Endothelial cell of umbilical vein (primary cell): ENCODE results near the gene KIRREL1. TPM values are rescaled to one million over a fixed set of nuclear protein-coding genes. Genes with fewer than 3 reads are reported as not detected.

Experiments
- BruUV-seq: library from RNA; stranded (reverse); fragments of 400-500 nt; replicated peaks from 2 replicates; lab custom pipeline; 2021; lab: Mats Ljungman, UMichigan
- CTCF ChIA-PET: fragments of 300-600, 350-600 bp; sonication (Branson Sonifier 250); formaldehyde crosslinking; loops from one replicate; lab custom pipeline; 2021; ENCODE audit warnings: antibody characterized with exemption, inconsistent platforms; lab: Charles Lee
- POLR2A ChIA-PET: fragments of 300-600, 350-600 bp; sonication (Branson Sonifier 250); formaldehyde crosslinking; loops from one replicate; lab custom pipeline; 2021; ENCODE audit warnings: antibody characterized with exemption, inconsistent platforms; lab: Charles Lee
- DNase-seq: peaks from one replicate; pipeline ENCODE4 v3.0.0-alpha.2; 2011; ENCODE audit warnings: low read depth, low spot score
- FAIRE-seq: peaks from 2 replicates; lab custom pipeline; 2011; peaks lifted over from hg19 to GRCh38; lab: Jason Lieb, UNC
- H2AFZ ChIP-seq: 2 replicates; pipeline ENCODE4 v1.6.0; 2012; ENCODE audit warnings: low read depth, low read length, control low read depth, inconsistent platforms
- H3K27ac ChIP-seq: 2 replicates; pipeline ENCODE4 v1.5.1; 2011; ENCODE audit warnings: low read depth, mild to moderate bottlenecking, control low read depth, low read length, moderate library complexity; ENCODE audit not compliant: insufficient read depth
- H3K27me3 ChIP-seq, 2 experiments: 2 replicates each; pipeline versions ENCODE4 v1.6.0 to v1.6.1; 2011; ENCODE audit warnings: low read length in 2 of 2, mixed read lengths in 1 of 2; ENCODE audit not compliant: control insufficient read depth in 2 of 2, insufficient read depth in 2 of 2
- H3K36me3 ChIP-seq, 2 experiments: 2 replicates in 1 of 2; 3 replicates in 1 of 2; pipeline ENCODE4 v1.5.1; 2011; ENCODE audit warnings: low read length in 2 of 2, mild to moderate bottlenecking in 1 of 2, moderate library complexity in 1 of 2; ENCODE audit not compliant: control insufficient read depth in 2 of 2, insufficient read depth in 2 of 2; ENCODE audit errors: extremely low read depth in 1 of 2
- H3K4me1 ChIP-seq: 3 replicates; pipeline ENCODE4 v1.5.1; 2011; ENCODE audit warnings: mild to moderate bottlenecking, low read length; ENCODE audit not compliant: control insufficient read depth, insufficient read depth; ENCODE audit errors: extremely low read depth
- H3K4me2 ChIP-seq: 2 replicates; pipeline ENCODE4 v1.6.1; 2011; ENCODE audit warnings: low read length, control low read depth, mixed read lengths; ENCODE audit not compliant: insufficient read depth
- H3K4me3 ChIP-seq, 3 experiments: fragments of 200-600 bp in 1 of 3; sonication (generic), shearing (Covaris generic) in 1 of 3; replicated peaks in 1 of 3; 2 replicates each; pipeline ENCODE4 v1.5.1; 2011 to 2016; ENCODE audit warnings: control low read depth in 3 of 3, low read length in 3 of 3, mild to moderate bottlenecking in 2 of 3, inconsistent platforms in 1 of 3, low read depth in 1 of 3, moderate library complexity in 1 of 3; ENCODE audit not compliant: insufficient read depth in 1 of 3
- H3K79me2 ChIP-seq: 2 replicates; pipeline ENCODE4 v1.6.0; 2012; ENCODE audit warnings: low read length, inconsistent platforms; ENCODE audit not compliant: control insufficient read depth, insufficient read depth
- H3K9ac ChIP-seq: replicated peaks from 2 replicates; pipeline ENCODE3; 2011; ENCODE audit warnings: low read length, control low read depth; ENCODE audit not compliant: insufficient read depth; ENCODE audit errors: extremely low read depth
- H3K9me1 ChIP-seq: replicated peaks from 3 replicates; pipeline ENCODE4 v1.6.0; 2011; ENCODE audit warnings: mild to moderate bottlenecking, low read length; ENCODE audit not compliant: control insufficient read depth, insufficient read depth; ENCODE audit errors: extremely low read depth
- H3K9me3 ChIP-seq: replicated peaks from 2 replicates; pipeline ENCODE4 v1.5.1; 2012; ENCODE audit warnings: low read length, inconsistent platforms; ENCODE audit not compliant: control insufficient read depth, insufficient read depth
- H4K20me1 ChIP-seq: replicated peaks from 2 replicates; pipeline ENCODE3; 2011; ENCODE audit warnings: mild to moderate bottlenecking, low read length; ENCODE audit not compliant: control insufficient read depth, insufficient read depth; ENCODE audit errors: extremely low read depth
- EZH2 ChIP-seq: IDR thresholded peaks from 2 replicates; pipeline ENCODE4 v1.6.1; 2012; ENCODE audit warnings: borderline replicate concordance, low read depth, mild to moderate bottlenecking, moderate library complexity, low read length, inconsistent platforms; ENCODE audit not compliant: severe bottlenecking
- FOS ChIP-seq: IDR thresholded peaks from 2 replicates; pipeline ENCODE4 v1.6.1; 2011; ENCODE audit warnings: mild to moderate bottlenecking, low read length, moderate library complexity, borderline replicate concordance; ENCODE audit not compliant: insufficient read depth
- GATA2 ChIP-seq: IDR thresholded peaks from 2 replicates; pipeline ENCODE4 v1.7.0; 2011; ENCODE audit warnings: low read depth, mild to moderate bottlenecking, moderate library complexity, mixed read lengths, low read length; ENCODE audit not compliant: insufficient read length, insufficient read depth
- JUN ChIP-seq: IDR thresholded peaks from 2 replicates; pipeline ENCODE4 v1.6.1; 2011; ENCODE audit warnings: borderline replicate concordance, low read depth; ENCODE audit not compliant: insufficient read length, insufficient read depth
- MYC ChIP-seq: IDR thresholded peaks from one replicate; pipeline ENCODE4 v1.6.1; 2011; ENCODE audit warnings: mild to moderate bottlenecking, low read depth, low read length
- POLR2A ChIP-seq: IDR thresholded peaks from 2 replicates; pipeline ENCODE4 v1.6.1; 2012; ENCODE audit warnings: low read depth, mild to moderate bottlenecking, control low read depth, low read length
- POLR2AphosphoS5 ChIP-seq: IDR thresholded peaks from 2 replicates; pipeline ENCODE4 v1.6.1; 2012; ENCODE audit warnings: low read depth, mild to moderate bottlenecking, control low read depth, low read length, moderate library complexity; ENCODE audit not compliant: insufficient read depth
- dilution Hi-C: fragments of 300-500 bp; cut with MboI; formaldehyde crosslinking; loops from one replicate; pipeline ENCODE4 v1.15.0; 2019; ENCODE audit warnings: low sequenced_read_pairs; ENCODE audit not compliant: extremely low pct_ligation_motif_present
- intact Hi-C: fragments of 100-400 bp; cut with micrococcal nuclease; formaldehyde crosslinking; loops from one replicate; pipeline ENCODE4 v1.10.0; 2022
- polyA plus RNA-seq, 4 experiments: library from polyadenylated mRNA; depleted of rRNA in 3 of 4; stranded (reverse) in 3 of 4; unstranded in 1 of 4; fragments of >200 nt; gene quantifications; 2 replicates each; pipeline versions ENCODE4 v1.2.1 to v1.2.3, GENCODE V29; 2011 to 2012; ENCODE audit warnings: missing spikeins in 1 of 4
- total RNA-seq: library from RNA; stranded (reverse); gene quantifications from 2 replicates; pipeline ENCODE4 v1.2.3, GENCODE V29; 2021
- TF ChIP-seq, protein P1 (sequence below), 2 donors: IDR thresholded peaks; 1 replicate in 1 of 2; 2 replicates in 1 of 2; pipeline ENCODE4 v1.5.1; 2011; ENCODE audit warnings: low read length in 2 of 2, mild to moderate bottlenecking in 2 of 2, moderate library complexity in 2 of 2, control low read depth in 1 of 2, inconsistent platforms in 1 of 2, low read depth in 1 of 2; ENCODE audit not compliant: insufficient read depth in 1 of 2; ENCODE audit errors: extremely low read depth in 1 of 2
- TF ChIP-seq, protein P2 (sequence below): IDR thresholded peaks from 2 replicates; pipeline ENCODE4 v1.6.1; 2011; ENCODE audit not compliant: insufficient read depth, insufficient read length

Gene KIRREL1
- total and polyA plus RNA-seq, 2 donors (not counting 3 experiments of a cell fraction or from before 2014, with no cell fraction given) = 35.6 to 57.6 TPM

DNA sequence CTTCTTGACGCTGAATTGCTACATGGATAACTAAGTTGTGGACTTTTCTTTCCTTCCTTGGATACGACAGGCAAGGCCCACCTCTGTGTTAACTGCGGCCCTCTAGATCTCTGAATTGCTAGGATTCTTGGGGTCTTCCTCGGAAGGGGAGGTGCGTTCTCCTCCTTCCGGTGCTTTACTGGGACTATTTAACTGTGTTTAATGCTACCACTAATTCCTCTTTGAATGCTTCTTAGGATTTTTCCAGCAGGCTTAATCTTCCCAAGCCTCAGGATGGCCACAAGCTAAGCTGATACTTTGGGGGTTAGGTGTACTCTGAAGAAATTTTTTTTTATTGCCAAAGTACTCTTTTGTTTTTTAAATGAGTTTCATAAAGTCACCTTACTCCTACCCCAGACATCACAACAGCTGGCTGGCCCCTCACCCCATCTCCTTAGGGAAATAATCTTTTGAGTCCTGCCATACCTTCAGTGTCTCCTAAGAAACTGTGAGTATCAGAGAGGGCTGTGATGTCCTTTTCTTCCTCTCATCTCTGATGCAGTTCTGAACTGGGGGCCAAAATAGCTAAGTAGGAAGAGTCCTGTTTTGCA, 21.4 kb downstream of the KIRREL1 start:
- no peaks in the 10 kb centered on the region for H3K27me3 ChIP-seq
- FAIRE-seq (no peak), DNase-seq (no peak)
- H3K4me2 ChIP-seq = no peak overlapping the region
- no TSS peak for BruUV-seq
- no peaks in the 10 kb centered on the region for H3K9me1 ChIP-seq
- H3K9ac ChIP-seq = no peak overlapping the region
- dilution Hi-C loops = no loop called here
- peaks cover 47% of the 10 kb centered on the region for H3K79me2 ChIP-seq
- no peak overlapping the region for H3K27ac ChIP-seq
- no peaks in the 10 kb centered on the region for H3K36me3 ChIP-seq
- H3K4me3 ChIP-seq = no peak overlapping the region
- H2AFZ ChIP-seq = no peak overlapping the region
- TF ChIP-seq MYC (no peak), GATA2 (no peak), FOS (no peak), JUN (no peak), POLR2A (no peak), EZH2 (no peak), POLR2AphosphoS5 (no peak)
- TF ChIP-seq, protein P1, sequence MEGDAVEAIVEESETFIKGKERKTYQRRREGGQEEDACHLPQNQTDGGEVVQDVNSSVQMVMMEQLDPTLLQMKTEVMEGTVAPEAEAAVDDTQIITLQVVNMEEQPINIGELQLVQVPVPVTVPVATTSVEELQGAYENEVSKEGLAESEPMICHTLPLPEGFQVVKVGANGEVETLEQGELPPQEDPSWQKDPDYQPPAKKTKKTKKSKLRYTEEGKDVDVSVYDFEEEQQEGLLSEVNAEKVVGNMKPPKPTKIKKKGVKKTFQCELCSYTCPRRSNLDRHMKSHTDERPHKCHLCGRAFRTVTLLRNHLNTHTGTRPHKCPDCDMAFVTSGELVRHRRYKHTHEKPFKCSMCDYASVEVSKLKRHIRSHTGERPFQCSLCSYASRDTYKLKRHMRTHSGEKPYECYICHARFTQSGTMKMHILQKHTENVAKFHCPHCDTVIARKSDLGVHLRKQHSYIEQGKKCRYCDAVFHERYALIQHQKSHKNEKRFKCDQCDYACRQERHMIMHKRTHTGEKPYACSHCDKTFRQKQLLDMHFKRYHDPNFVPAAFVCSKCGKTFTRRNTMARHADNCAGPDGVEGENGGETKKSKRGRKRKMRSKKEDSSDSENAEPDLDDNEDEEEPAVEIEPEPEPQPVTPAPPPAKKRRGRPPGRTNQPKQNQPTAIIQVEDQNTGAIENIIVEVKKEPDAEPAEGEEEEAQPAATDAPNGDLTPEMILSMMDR (IDR thresholded peaks at IDR 0.05; ENCODE audit: extremely low read depth in 1 of 2, insufficient read depth in 1 of 2, low read depth in 1 of 2, low read length in 2 of 2) = no peak
- TF ChIP-seq, protein P2, sequence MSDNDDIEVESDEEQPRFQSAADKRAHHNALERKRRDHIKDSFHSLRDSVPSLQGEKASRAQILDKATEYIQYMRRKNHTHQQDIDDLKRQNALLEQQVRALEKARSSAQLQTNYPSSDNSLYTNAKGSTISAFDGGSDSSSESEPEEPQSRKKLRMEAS = no peak
- H4K20me1 ChIP-seq = no peaks in the 10 kb centered on the region
- H3K9me3 ChIP-seq = no peaks in the 10 kb centered on the region
- H3K4me1 ChIP-seq = peaks cover 58% of the 10 kb centered on the region
- intact Hi-C loops = loop anchor here (10.0 kb wide), 1 partner anchor 1910 kb away; the partner anchor contains the start of gene TAGLN2
- ChIA-PET CTCF (interaction anchor here (0.6 to 2.3 kb wide), 6 partner anchors 7 to 72 kb away, joined by 3 to 12 read pairs (median 4); no protein-coding TSS in a partner anchor), POLR2A (no interaction called here)
